RWPE2 (cell line): ENCODE results near the gene ZMIZ1.

Experiments
- ATAC-seq: fragments of 200-7000 bp; cut with Tn5 transposase; 3 replicates; pipeline ENCODE4 v1.9.1; 2021; ENCODE audit warnings: low read depth
- DNase-seq: peaks from one replicate; pipeline ENCODE4 v3.0.0-alpha.2; 2020; ENCODE audit warnings: low spot score
- H3K27ac ChIP-seq: fragments of 450-650 bp; 2 replicates; pipeline ENCODE4 v1.5.1; 2017; ENCODE audit warnings: mild to moderate bottlenecking; ENCODE audit not compliant: poor library complexity, severe bottlenecking
- H3K27me3 ChIP-seq: fragments of 250-450 bp; sonication (Bioruptor Pico); 2 replicates; pipeline ENCODE4 v1.5.1; 2021; ENCODE audit warnings: mild to moderate bottlenecking, moderate library complexity; ENCODE audit not compliant: insufficient read depth, poor library complexity, severe bottlenecking
- H3K36me3 ChIP-seq: fragments of 250-450 bp; sonication (Bioruptor Pico); 2 replicates; pipeline ENCODE4 v1.5.1; 2020; ENCODE audit warnings: low read depth, mild to moderate bottlenecking, moderate library complexity
- H3K4me1 ChIP-seq: fragments of 250-450 bp; sonication (Bioruptor Pico); 2 replicates; pipeline ENCODE4 v1.5.1; 2021; ENCODE audit warnings: mild to moderate bottlenecking, moderate library complexity; ENCODE audit not compliant: insufficient read depth, poor library complexity, severe bottlenecking
- H3K4me3 ChIP-seq: fragments of 250-450 bp; sonication (Bioruptor Pico); 2 replicates; pipeline ENCODE4 v1.5.1; 2021; ENCODE audit warnings: mild to moderate bottlenecking, moderate library complexity; ENCODE audit not compliant: severe bottlenecking
- H3K9me3 ChIP-seq: fragments of 250-450 bp; sonication (Bioruptor Pico); 2 replicates; pipeline ENCODE4 v1.5.1; 2021; ENCODE audit warnings: mild to moderate bottlenecking, moderate library complexity; ENCODE audit not compliant: severe bottlenecking
- CTCF ChIP-seq: fragments of 450-650 bp; IDR thresholded peaks from one replicate; pipeline ENCODE4 v1.5.1; 2017; ENCODE audit warnings: mild to moderate bottlenecking, moderate library complexity; ENCODE audit not compliant: poor library complexity, severe bottlenecking

The ZMIZ1 gene

DNA sequence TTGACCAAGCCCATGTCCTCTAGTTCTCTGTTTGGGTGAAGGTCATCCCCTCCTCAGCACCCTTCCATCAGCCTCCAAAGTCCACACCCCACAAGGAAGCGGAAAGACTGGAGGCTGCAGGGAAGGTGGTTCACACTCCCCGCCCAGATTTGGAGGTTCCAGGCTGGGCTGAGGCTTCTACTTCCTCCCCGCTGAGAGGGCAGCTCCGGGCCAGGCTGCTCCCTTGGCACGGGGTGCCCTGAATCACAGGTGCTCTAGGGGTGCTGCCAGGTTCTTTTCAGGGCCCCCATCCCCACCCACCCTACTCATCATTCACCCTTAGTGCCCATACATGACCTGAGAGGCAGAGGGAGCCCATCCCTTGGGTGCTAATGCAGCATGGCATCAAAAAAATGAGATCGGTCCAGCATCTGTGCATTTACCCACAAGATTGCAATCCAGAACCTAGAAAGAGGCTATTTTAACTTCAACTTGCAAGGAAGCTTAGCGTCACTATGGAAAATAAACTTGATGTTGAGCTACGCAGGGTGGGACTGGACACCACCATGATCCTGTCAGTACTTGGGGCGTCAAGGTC is 47.3 kb upstream of the ZMIZ1 start:
- H3K4me3 ChIP-seq = no peak overlapping the region
- no peak for ATAC-seq
- H3K4me1 ChIP-seq = peaks cover 11% of the 10 kb centered on the region
- H3K27ac ChIP-seq = no peak overlapping the region
- H3K27me3 ChIP-seq = no peaks in the 10 kb centered on the region
- TF ChIP-seq CTCF = no peak
- H3K36me3 ChIP-seq = no peaks in the 10 kb centered on the region
- peak; percentile 37 for DNase-seq
- H3K9me3 ChIP-seq = no peaks in the 10 kb centered on the region

DNA sequence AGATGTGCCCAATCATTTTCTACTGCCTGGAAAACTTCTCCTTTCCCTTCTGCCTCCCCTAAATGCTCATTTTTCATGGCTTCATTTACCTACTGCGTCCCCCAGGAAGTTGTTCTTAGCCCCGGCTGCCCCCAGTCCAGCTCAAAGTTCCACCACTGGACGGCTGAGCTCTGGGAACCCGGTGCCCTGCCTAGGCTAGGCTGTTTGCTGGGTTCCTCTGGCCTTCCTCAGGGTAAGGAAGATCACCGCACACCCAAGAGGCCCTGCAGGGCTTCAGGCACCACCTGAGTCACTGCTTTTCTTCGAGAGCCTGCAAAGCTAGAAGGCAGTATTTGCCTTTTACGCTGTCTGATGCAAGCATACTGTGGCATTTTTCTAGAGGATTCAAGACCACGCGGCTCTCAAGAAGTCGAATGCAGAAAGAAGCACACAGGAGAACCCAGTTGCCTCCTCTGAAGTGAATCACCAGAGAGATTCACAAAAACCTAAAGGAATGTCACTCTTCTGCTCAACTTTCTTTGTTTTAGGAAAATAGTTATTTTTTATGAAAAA is 46.7 kb upstream of the ZMIZ1 start:
- no peak for TF ChIP-seq CTCF
- Histone ChIP-seq H3K4me1 (peaks cover 11% of the 10 kb centered on the region), H3K9me3 (no peaks in the 10 kb centered on the region), H3K27me3 (no peaks in the 10 kb centered on the region), H3K27ac (no peak overlapping the region), H3K4me3 (no peak overlapping the region), H3K36me3 (no peaks in the 10 kb centered on the region)
- DNase-seq (peak; percentile 13), ATAC-seq (no peak)

GRCh38 chr10:79022565-79023230 is 46.1 kb upstream of the ZMIZ1 start:
- Histone ChIP-seq H3K4me1 (peaks cover 11% of the 10 kb centered on the region), H3K27me3 (no peaks in the 10 kb centered on the region), H3K27ac (no peak overlapping the region), H3K9me3 (no peaks in the 10 kb centered on the region), H3K4me3 (no peak overlapping the region), H3K36me3 (no peaks in the 10 kb centered on the region)
- DNase-seq (peak; percentile 42), ATAC-seq (no peak)
- no peak for TF ChIP-seq CTCF

GRCh38 chr10:79023240-79024162 is 45.3 kb upstream of the ZMIZ1 start:
- no peaks in the 10 kb centered on the region for H3K27me3 ChIP-seq
- H3K4me3 ChIP-seq = no peak overlapping the region
- no peak overlapping the region for H3K27ac ChIP-seq
- peaks cover 7% of the 10 kb centered on the region for H3K4me1 ChIP-seq
- ATAC-seq (no peak), DNase-seq (peak; percentile 55)
- H3K36me3 ChIP-seq = no peaks in the 10 kb centered on the region
- H3K9me3 ChIP-seq = no peaks in the 10 kb centered on the region
- no peak for TF ChIP-seq CTCF
